Transverse colon (tissue), 4 donors: ENCODE data around the gene HEBP2.

Experiments used
- CTCF ChIP-seq, 5 experiments: fragments of 200-600 bp in 3 of 5; fragments of 450-650 bp in 2 of 5; sonication (generic) in 3 of 5; IDR thresholded peaks; 1 replicate in 2 of 5; 2 replicates in 3 of 5; pipeline ENCODE4 v1.5.1; 2016 to 2017; ENCODE audit warnings: antibody characterized with exemption in 5 of 5, inconsistent platforms in 3 of 5, mild to moderate bottlenecking in 2 of 5, moderate library complexity in 1 of 5
- POLR2A ChIP-seq: fragments of 450-650 bp; IDR thresholded peaks from one replicate; pipeline ENCODE4 v1.6.1; 2016; ENCODE audit warnings: antibody characterized with exemption, mild to moderate bottlenecking, moderate library complexity
- POLR2AphosphoS5 ChIP-seq, 3 donors: sonication (generic); formaldehyde crosslinking; IDR thresholded peaks; one replicate each; pipeline ENCODE4 v1.6.1; 2016; ENCODE audit warnings: antibody characterized with exemption in 3 of 3

GRCh38 chr6:138386897-138387296, 17.1 kb upstream of the HEBP2 start:
- TF ChIP-seq POLR2A (no peak), CTCF (IDR thresholded peaks at IDR 0.05) (no peak), POLR2AphosphoS5 (IDR thresholded peaks at IDR 0.05) (no peak)
